Endodermal cell (in vitro differentiated cells): ENCODE data around the gene RPH3AL. TPM values are rescaled to one million over a fixed set of nuclear protein-coding genes. Genes with fewer than 3 reads are reported as not detected.

ENCODE experiments used
- DNase-seq: peaks from one replicate; pipeline ENCODE4 v3.0.0-alpha.2; 2017
- H3K27ac ChIP-seq: 2 replicates; pipeline ENCODE4 v1.5.1; 2013; ENCODE audit warnings: mild to moderate bottlenecking, low read depth, low read length, moderate library complexity
- H3K27me3 ChIP-seq: 2 replicates; pipeline ENCODE4 v1.6.1; 2013; ENCODE audit warnings: mild to moderate bottlenecking, low read length, moderate library complexity; ENCODE audit not compliant: insufficient read depth, control insufficient read depth, poor library complexity, severe bottlenecking
- H3K36me3 ChIP-seq: 2 replicates; pipeline ENCODE4 v1.7.0; 2013; ENCODE audit warnings: mild to moderate bottlenecking, low read length, moderate library complexity; ENCODE audit not compliant: control insufficient read depth, insufficient read depth
- H3K4me1 ChIP-seq: one replicate; pipeline ENCODE4 v1.7.0; 2013; ENCODE audit warnings: low read length; ENCODE audit not compliant: control insufficient read depth, insufficient read depth
- H3K4me3 ChIP-seq: 2 replicates; pipeline ENCODE4 v1.5.1; 2013; ENCODE audit warnings: mild to moderate bottlenecking, low read length, moderate library complexity
- H3K9ac ChIP-seq: 2 replicates; pipeline ENCODE4 v1.6.1; 2013; ENCODE audit warnings: mild to moderate bottlenecking, low read length, moderate library complexity; ENCODE audit not compliant: poor library complexity, severe bottlenecking; ENCODE audit errors: extremely low read depth
- H3K9me3 ChIP-seq: 2 replicates; pipeline ENCODE4 v1.6.1; 2013; ENCODE audit warnings: mild to moderate bottlenecking, low read length, moderate library complexity; ENCODE audit not compliant: control insufficient read depth
- H3K27ac Mint-ChIP-seq: 2 replicates; pipeline ENCODE4 v1.8.0; 2020; ENCODE audit warnings: mixed read lengths
- H3K27me3 Mint-ChIP-seq: 2 replicates; pipeline ENCODE4 v1.8.0; 2021; ENCODE audit warnings: mild to moderate bottlenecking, mixed read lengths; ENCODE audit not compliant: insufficient read depth
- H3K36me3 Mint-ChIP-seq: 2 replicates; pipeline ENCODE4 v1.8.0; 2020; ENCODE audit warnings: low read depth, mixed read lengths
- H3K4me1 Mint-ChIP-seq: 2 replicates; pipeline ENCODE4 v1.8.0; 2020; ENCODE audit warnings: mixed read lengths
- H3K4me3 Mint-ChIP-seq: 2 replicates; pipeline ENCODE4 v1.8.0; 2020; ENCODE audit warnings: mild to moderate bottlenecking, moderate library complexity, mixed read lengths
- H3K9me3 Mint-ChIP-seq: 2 replicates; pipeline ENCODE4 v1.8.0; 2020; ENCODE audit warnings: mild to moderate bottlenecking, mixed read lengths
- CTCF ChIP-seq: fragments of 200-600 bp; sonication (generic); conservative IDR thresholded peaks from 2 replicates; pipeline ENCODE4 v1.5.0; 2021; ENCODE audit warnings: antibody characterized with exemption, mild to moderate bottlenecking
- WGBS, 2 experiments: methylation state at CpG; one replicate each; pipeline versions ENCODE4 v1.1.5 to v1.1.7; 2013; ENCODE audit warnings: missing lambda C conversion rate in 2 of 2, mixed read lengths in 1 of 2; ENCODE audit not compliant: insufficient coverage in 1 of 2, insufficient read length in 1 of 2; 5-methylcytosine and 5-hydroxymethylcytosine counted together
- total RNA-seq, 2 donors: library from RNA; stranded (reverse); fragmentation: NEBNext Ultra II Directional in 1 of 2; extraction: Animal tissue kit (Norgen Biotek cat#: 25700) in 1 of 2; gene quantifications; 2 replicates in 1 of 2; 3 replicates in 1 of 2; pipeline ENCODE4 v1.2.1, GENCODE V29; 2021

RPH3AL gene
- total RNA-seq, 2 donors from 2014 or later: 14.7 to 16.9 TPM

- 86 to 88% methylated on average over 18 to 22 of the region's 22 CpGs for WGBS, 2 experiments
- Histone ChIP-seq H3K27me3 (peaks cover 16% of the 10 kb centered on the region), H3K9ac (no peak overlapping the region), H3K9me3 (no peaks in the 10 kb centered on the region), H3K36me3 (no peaks in the 10 kb centered on the region), H3K4me1 (no peaks in the 10 kb centered on the region), H3K4me3 (no peak overlapping the region), H3K27ac (peak overlapping the region; percentile 17)
- no peak overlapping the region for H3K4me3 Mint-ChIP-seq
- H3K9me3 Mint-ChIP-seq: no peaks in the 10 kb centered on the region
- H3K27me3 Mint-ChIP-seq: peaks cover 2% of the 10 kb centered on the region
- no peaks in the 10 kb centered on the region for H3K36me3 Mint-ChIP-seq
- peaks cover 11% of the 10 kb centered on the region for H3K4me1 Mint-ChIP-seq
- DNase-seq: no peak
- no peak for TF ChIP-seq CTCF
- H3K27ac Mint-ChIP-seq: no peak overlapping the region
These were observed 44.7 kb downstream of the RPH3AL start for GRCh38 chr17:307741-308507.

GRCh38 chr17:307295-307691 is 45.3 kb downstream of the RPH3AL start:
- Histone ChIP-seq H3K9ac (no peak overlapping the region), H3K27ac (peak overlapping the region; percentile 17), H3K9me3 (no peaks in the 10 kb centered on the region), H3K4me3 (no peak overlapping the region), H3K27me3 (peaks cover 22% of the 10 kb centered on the region), H3K36me3 (no peaks in the 10 kb centered on the region), H3K4me1 (no peaks in the 10 kb centered on the region)
- Mint-ChIP-seq H3K36me3 (no peaks in the 10 kb centered on the region), H3K27me3 (peaks cover 2% of the 10 kb centered on the region), H3K27ac (no peak overlapping the region), H3K4me1 (peaks cover 11% of the 10 kb centered on the region), H3K4me3 (no peak overlapping the region), H3K9me3 (no peaks in the 10 kb centered on the region)
- TF ChIP-seq CTCF: no peak
- 91 to 94% methylated on average over 5 to 16 of the region's 16 CpGs for WGBS, 2 experiments
- DNase-seq: no peak

- no peak overlapping the region for H3K27ac ChIP-seq
- no peaks in the 10 kb centered on the region for H3K9me3 ChIP-seq
- Mint-ChIP-seq H3K4me1 (peaks cover 11% of the 10 kb centered on the region), H3K27me3 (peaks cover 2% of the 10 kb centered on the region), H3K27ac (peak overlapping the region; percentile 35), H3K36me3 (no peaks in the 10 kb centered on the region), H3K9me3 (no peaks in the 10 kb centered on the region), H3K4me3 (no peak overlapping the region)
- no peak for TF ChIP-seq CTCF
- 89 to 97% methylated on average over 15 to 26 of the region's 26 CpGs for WGBS, 2 experiments
- no peak overlapping the region for H3K9ac ChIP-seq
- DNase-seq: no peak
- H3K36me3 ChIP-seq: no peaks in the 10 kb centered on the region
- H3K4me1 ChIP-seq: no peaks in the 10 kb centered on the region
- H3K27me3 ChIP-seq: peaks cover 23% of the 10 kb centered on the region
- H3K4me3 ChIP-seq: no peak overlapping the region
These were observed 45.9 kb downstream of the RPH3AL start for GRCh38 chr17:306536-307294.
